Measurements from ENCODE around the gene NT5M. TPM values are rescaled to one million over a fixed set of nuclear protein-coding genes. Genes with fewer than 3 reads are reported as not detected.
"Not testable (repeated sequence)": the region's sequence is repeated elsewhere in the genome, so short reads cannot be mapped to it uniquely, and the experiment has no call there.

Gene NT5M
- total RNA-seq, 1 donor from 2014 or later, result 4.1 TPM

GRCh38 chr17:17300624-17301568 is 2.3 kb upstream of the NT5M start:
- Mint-ChIP-seq H3K27me3 (ENCODE audit: insufficient read depth, low read depth) (peaks cover 14% of the 10 kb centered on the region), H3K27ac (no peak overlapping the region), H3K4me1 (peaks cover 24% of the 10 kb centered on the region), H3K4me3 (peak overlapping the region; percentile 92), H3K9me3 (no peaks in the 10 kb centered on the region), H3K36me3 (no peaks in the 10 kb centered on the region)
- no peaks in the 10 kb centered on the region for H4K20me1 ChIP-seq (ENCODE audit: low read depth)
- H3F3A ChIP-seq (ENCODE audit: low read depth), result peaks cover 39% of the 10 kb centered on the region
- peak; percentile 93 for DNase-seq (ENCODE audit: low spot score)
- peak overlapping the region; percentile 63 for H3K4me3 ChIP-seq
- peak overlapping the region; percentile 82 for H2AFZ ChIP-seq (replicated peaks)
- H3K79me2 ChIP-seq (ENCODE audit: low read depth), result no peaks in the 10 kb centered on the region
- no peaks in the 10 kb centered on the region for H3K36me3 ChIP-seq
- H3K9me3 ChIP-seq (ENCODE audit: low read depth), result no peaks in the 10 kb centered on the region
- no peak for TF ChIP-seq EZH2phosphoT487 (IDR thresholded peaks at IDR 0.05)
- no peak for TF ChIP-seq CTCF (IDR thresholded peaks at IDR 0.05)
- no peak for TF ChIP-seq EZH2 (IDR thresholded peaks at IDR 0.05)
- peak overlapping the region; percentile 79 for H3K4me2 ChIP-seq
- H3K27ac ChIP-seq, result peak overlapping the region; percentile 70
- H3K4me1 ChIP-seq, result no peaks in the 10 kb centered on the region
- peaks cover 20% of the 10 kb centered on the region for H3K27me3 ChIP-seq
- no peak overlapping the region for H3K9ac ChIP-seq

GRCh38 chr17:17301659-17302058 is 1.5 kb upstream of the NT5M start:
- H3K4me3 ChIP-seq, result peak overlapping the region; percentile 63
- H3K27me3 ChIP-seq, result peaks cover 20% of the 10 kb centered on the region
- peaks cover 39% of the 10 kb centered on the region for H3F3A ChIP-seq (ENCODE audit: low read depth)
- H3K9me3 ChIP-seq (ENCODE audit: low read depth); H3K27ac ChIP-seq; H3K36me3 Mint-ChIP-seq; H3K79me2 ChIP-seq (ENCODE audit: low read depth); H2AFZ ChIP-seq (replicated peaks); H4K20me1 ChIP-seq (ENCODE audit: low read depth); H3K9me3 Mint-ChIP-seq; H3K4me1 ChIP-seq; DNase-seq (ENCODE audit: low spot score); H3K9ac ChIP-seq; H3K36me3 ChIP-seq; H3K27ac Mint-ChIP-seq: not testable (repeated sequence)
- peak overlapping the region; percentile 92 for H3K4me3 Mint-ChIP-seq
- peaks cover 17% of the 10 kb centered on the region for H3K27me3 Mint-ChIP-seq (ENCODE audit: insufficient read depth, low read depth)
- H3K4me2 ChIP-seq, result peak overlapping the region; percentile 79
- H3K4me1 Mint-ChIP-seq, result peaks cover 24% of the 10 kb centered on the region

- Mint-ChIP-seq H3K4me1 (peaks cover 24% of the 10 kb centered on the region), H3K36me3 (peaks cover 7% of the 10 kb centered on the region), H3K27me3 (ENCODE audit: insufficient read depth, low read depth) (peaks cover 18% of the 10 kb centered on the region), H3K4me3 (peak overlapping the region; percentile 86), H3K9me3 (no peaks in the 10 kb centered on the region), H3K27ac (no peak overlapping the region)
- H4K20me1 ChIP-seq (ENCODE audit: low read depth), result no peaks in the 10 kb centered on the region
- no peak overlapping the region for H3K27ac ChIP-seq
- DNase-seq (ENCODE audit: low spot score), result no peak
- H2AFZ ChIP-seq (replicated peaks), result peak overlapping the region; percentile 74
- peak overlapping the region; percentile 55 for H3K4me3 ChIP-seq
- peaks cover 20% of the 10 kb centered on the region for H3K27me3 ChIP-seq
- H3K9me3 ChIP-seq (ENCODE audit: low read depth), result no peaks in the 10 kb centered on the region
- no peaks in the 10 kb centered on the region for H3K36me3 ChIP-seq
- H3K4me1 ChIP-seq, result no peaks in the 10 kb centered on the region
- no peak overlapping the region for H3K9ac ChIP-seq
- H3K79me2 ChIP-seq (ENCODE audit: low read depth), result no peaks in the 10 kb centered on the region
- peaks cover 39% of the 10 kb centered on the region for H3F3A ChIP-seq (ENCODE audit: low read depth)
- peak; percentile 65 for TF ChIP-seq EZH2 (IDR thresholded peaks at IDR 0.05)
- peak; percentile 42 for TF ChIP-seq EZH2phosphoT487 (IDR thresholded peaks at IDR 0.05)
- TF ChIP-seq CTCF (IDR thresholded peaks at IDR 0.05), result no peak
- H3K4me2 ChIP-seq, result peak overlapping the region; percentile 90
Observed at GRCh38 chr17:17303847-17304490, 796 bp downstream of the NT5M start.
